Measurements from ENCODE around the gene NCAPH2. TPM values are rescaled to one million over a fixed set of nuclear protein-coding genes. Genes with fewer than 3 reads are reported as not detected.

The NCAPH2 gene
- total and polyA plus RNA-seq, 2 of the 13 experiments (the other 11 are each of a cell fraction or from before 2014, with no cell fraction given) = 28.1 to 64.4 TPM

DNA sequence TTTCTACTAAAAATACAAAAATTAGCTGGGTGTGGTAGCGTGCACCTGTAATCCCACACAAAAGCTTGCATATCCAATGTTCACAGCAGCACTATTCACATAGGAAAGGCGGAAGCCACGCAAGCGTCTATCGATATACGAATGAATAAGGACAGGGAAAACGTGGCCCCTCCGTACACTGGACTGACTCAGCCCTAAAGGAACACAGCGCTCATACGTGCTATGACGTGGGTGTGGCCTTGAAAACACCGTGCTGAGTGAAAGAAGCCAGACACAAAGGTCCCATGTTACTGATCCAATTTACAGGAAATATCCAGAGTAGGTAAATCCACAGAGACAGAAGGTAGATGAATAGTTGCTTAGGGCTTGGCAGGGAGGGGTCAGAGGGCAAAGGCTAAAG lies 7.6 kb upstream of the NCAPH2 start:
- TF ChIP-seq ZC3H13 (CRISPR knock-in tag; IDR thresholded peaks at IDR 0.05) = no peak
- TF ChIP-seq ZNF550 (CRISPR knock-in tag; IDR thresholded peaks at IDR 0.05; ENCODE audit: borderline replicate concordance) = no peak
- TF ChIP-seq, protein P1, sequence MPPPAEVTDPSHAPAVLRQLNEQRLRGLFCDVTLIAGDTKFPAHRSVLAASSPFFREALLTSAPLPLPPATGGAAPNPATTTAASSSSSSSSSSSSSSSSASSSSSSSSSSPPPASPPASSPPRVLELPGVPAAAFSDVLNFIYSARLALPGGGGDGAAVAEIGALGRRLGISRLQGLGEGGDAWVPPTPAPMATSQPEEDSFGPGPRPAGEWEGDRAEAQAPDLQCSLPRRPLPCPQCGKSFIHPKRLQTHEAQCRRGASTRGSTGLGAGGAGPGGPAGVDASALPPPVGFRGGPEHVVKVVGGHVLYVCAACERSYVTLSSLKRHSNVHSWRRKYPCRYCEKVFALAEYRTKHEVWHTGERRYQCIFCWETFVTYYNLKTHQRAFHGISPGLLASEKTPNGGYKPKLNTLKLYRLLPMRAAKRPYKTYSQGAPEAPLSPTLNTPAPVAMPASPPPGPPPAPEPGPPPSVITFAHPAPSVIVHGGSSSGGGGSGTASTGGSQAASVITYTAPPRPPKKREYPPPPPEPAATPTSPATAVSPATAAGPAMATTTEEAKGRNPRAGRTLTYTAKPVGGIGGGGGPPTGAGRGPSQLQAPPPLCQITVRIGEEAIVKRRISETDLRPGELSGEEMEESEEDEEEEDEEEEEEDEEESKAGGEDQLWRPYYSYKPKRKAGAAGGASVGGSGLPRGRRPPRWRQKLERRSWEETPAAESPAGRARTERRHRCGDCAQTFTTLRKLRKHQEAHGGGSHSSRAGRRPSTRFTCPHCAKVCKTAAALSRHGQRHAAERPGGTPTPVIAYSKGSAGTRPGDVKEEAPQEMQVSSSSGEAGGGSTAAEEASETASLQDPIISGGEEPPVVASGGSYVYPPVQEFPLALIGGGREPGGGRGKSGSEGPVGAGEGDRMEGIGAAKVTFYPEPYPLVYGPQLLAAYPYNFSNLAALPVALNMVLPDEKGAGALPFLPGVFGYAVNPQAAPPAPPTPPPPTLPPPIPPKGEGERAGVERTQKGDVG (CRISPR knock-in tag; IDR thresholded peaks at IDR 0.05; ENCODE audit: borderline replicate concordance) = no peak
- TF ChIP-seq, protein P2, sequence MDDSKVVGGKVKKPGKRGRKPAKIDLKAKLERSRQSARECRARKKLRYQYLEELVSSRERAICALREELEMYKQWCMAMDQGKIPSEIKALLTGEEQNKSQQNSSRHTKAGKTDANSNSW (CRISPR knock-in tag; IDR thresholded peaks at IDR 0.05; ENCODE audit: borderline replicate concordance) = no peak
- no peak for TF ChIP-seq ZNF816 (CRISPR knock-in tag; IDR thresholded peaks at IDR 0.05; ENCODE audit: borderline replicate concordance)
- TF ChIP-seq PRMT3 (CRISPR knock-in tag; IDR thresholded peaks at IDR 0.05; ENCODE audit: borderline replicate concordance, low read depth) = no peak
- TF ChIP-seq ZNF652 (CRISPR knock-in tag; IDR thresholded peaks at IDR 0.05; ENCODE audit: borderline replicate concordance, low read depth) = no peak
- no peak for TF ChIP-seq POGZ (CRISPR knock-in tag; IDR thresholded peaks at IDR 0.05)
- TF ChIP-seq, protein P3, sequence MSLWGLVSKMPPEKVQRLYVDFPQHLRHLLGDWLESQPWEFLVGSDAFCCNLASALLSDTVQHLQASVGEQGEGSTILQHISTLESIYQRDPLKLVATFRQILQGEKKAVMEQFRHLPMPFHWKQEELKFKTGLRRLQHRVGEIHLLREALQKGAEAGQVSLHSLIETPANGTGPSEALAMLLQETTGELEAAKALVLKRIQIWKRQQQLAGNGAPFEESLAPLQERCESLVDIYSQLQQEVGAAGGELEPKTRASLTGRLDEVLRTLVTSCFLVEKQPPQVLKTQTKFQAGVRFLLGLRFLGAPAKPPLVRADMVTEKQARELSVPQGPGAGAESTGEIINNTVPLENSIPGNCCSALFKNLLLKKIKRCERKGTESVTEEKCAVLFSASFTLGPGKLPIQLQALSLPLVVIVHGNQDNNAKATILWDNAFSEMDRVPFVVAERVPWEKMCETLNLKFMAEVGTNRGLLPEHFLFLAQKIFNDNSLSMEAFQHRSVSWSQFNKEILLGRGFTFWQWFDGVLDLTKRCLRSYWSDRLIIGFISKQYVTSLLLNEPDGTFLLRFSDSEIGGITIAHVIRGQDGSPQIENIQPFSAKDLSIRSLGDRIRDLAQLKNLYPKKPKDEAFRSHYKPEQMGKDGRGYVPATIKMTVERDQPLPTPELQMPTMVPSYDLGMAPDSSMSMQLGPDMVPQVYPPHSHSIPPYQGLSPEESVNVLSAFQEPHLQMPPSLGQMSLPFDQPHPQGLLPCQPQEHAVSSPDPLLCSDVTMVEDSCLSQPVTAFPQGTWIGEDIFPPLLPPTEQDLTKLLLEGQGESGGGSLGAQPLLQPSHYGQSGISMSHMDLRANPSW (CRISPR knock-in tag; IDR thresholded peaks at IDR 0.05; ENCODE audit: borderline replicate concordance) = no peak
- TF ChIP-seq ZNF451 (CRISPR knock-in tag; IDR thresholded peaks at IDR 0.05) = no peak
- TF ChIP-seq MTF2 (CRISPR knock-in tag; IDR thresholded peaks at IDR 0.05; ENCODE audit: borderline replicate concordance) = no peak
- no peak for TF ChIP-seq ZNF230 (CRISPR knock-in tag; IDR thresholded peaks at IDR 0.05)
- TF ChIP-seq ZFP41 (CRISPR knock-in tag; IDR thresholded peaks at IDR 0.05; ENCODE audit: borderline replicate concordance) = no peak
- TF ChIP-seq RBAK (CRISPR knock-in tag; IDR thresholded peaks at IDR 0.05) = no peak
- TF ChIP-seq TCF12 (IDR thresholded peaks at IDR 0.05) = no peak
- no peak for TF ChIP-seq TCF12 (CRISPR knock-in tag; IDR thresholded peaks at IDR 0.05)
- no peak for TF ChIP-seq REL (CRISPR knock-in tag; conservative IDR thresholded peaks at IDR 0.05)
- no peak for TF ChIP-seq YY1 (IDR thresholded peaks at IDR 0.05; ENCODE audit: insufficient read depth, insufficient replicate concordance, low read depth, low read length)
- TF ChIP-seq RARG (CRISPR knock-in tag; IDR thresholded peaks at IDR 0.05; ENCODE audit: low read depth) = no peak
- TF ChIP-seq HMG20A (CRISPR knock-in tag; IDR thresholded peaks at IDR 0.05; ENCODE audit: borderline replicate concordance) = no peak
- H3K79me2 ChIP-seq (ENCODE audit: insufficient read depth, low read length) = no peaks in the 10 kb centered on the region
- intact Hi-C loops (cut with micrococcal nuclease; ENCODE audit: unreplicated experiment) (no loop called here), in situ Hi-C loops (cut with HindIII; ENCODE audit: extremely low pct_ligation_motif_present, low pct_unique_long_range_greater_than_20kb) (no loop called here)
- H3K9ac ChIP-seq (ENCODE audit: insufficient read depth, low read depth, low read length) = no peak overlapping the region
- H3K27ac ChIP-seq (ENCODE audit: extremely low read length, insufficient read depth, low read length) = no peak overlapping the region
- no peak for ATAC-seq
- H3K4me1 ChIP-seq (ENCODE audit: insufficient read depth, low read length) = peaks cover 32% of the 10 kb centered on the region
- ChIA-PET POLR2A (no interaction called here), CTCF (ENCODE audit: low intra/inter-chr PET ratio, low total read pairs) (interaction anchor here (1.1 kb wide), 1 partner anchor 27 kb away, joined by 3 read pairs; no protein-coding TSS in a partner anchor)
- no peak overlapping the region for H3K4me2 ChIP-seq (ENCODE audit: low read depth, low read length)
- 94% methylated on average over 12 of the region's 12 CpGs for WGBS (ENCODE audit: low lambda C conversion rate)
- DNase-seq (ENCODE audit: low spot score) = no peak
- no peak overlapping the region for H2AFZ ChIP-seq (ENCODE audit: low read length)
- BruUV-seq (replicated peaks) = no TSS peak
- no peak overlapping the region for H3K4me3 ChIP-seq (replicated peaks in 1 of 3; ENCODE audit: insufficient read depth in 1 of 3, low read depth in 2 of 3, low read length in 3 of 3)
- peaks cover 2 to 6% of the 10 kb centered on the region in 2 experiments; a peak in 1 of 5 replicates for H3K36me3 ChIP-seq (replicated peaks in 1 of 2; ENCODE audit: control insufficient read depth in 1 of 2, insufficient read depth in 2 of 2, low read length in 2 of 2)
- no peaks in the 10 kb centered on the region for H3K9me3 ChIP-seq (ENCODE audit: low read length)
- H4K20me1 ChIP-seq (ENCODE audit: insufficient read depth, low read length) = no peaks in the 10 kb centered on the region
- no peak for FAIRE-seq
- no peaks in the 10 kb centered on the region for H3K27me3 ChIP-seq (ENCODE audit: control insufficient read depth in 1 of 2, insufficient read depth in 2 of 2, low read length in 2 of 2)

Data from HepG2 (cell line).